GM18873 (cell line): ENCODE measurements around the gene NAXD.

Experiments used
- ATAC-seq: cut with Tn5 transposase; IDR thresholded peaks from one replicate; pipeline ENCODE4 v1.9.1; 2021; ENCODE audit warnings: mild to moderate bottlenecking, moderate library complexity, moderate number of reproducible peaks; ENCODE audit not compliant: unreplicated experiment, low FRiP score

The NAXD gene

GRCh38 chr13:110685305-110686020, 70.1 kb downstream of the NAXD start:
- ATAC-seq = no peak

DNA sequence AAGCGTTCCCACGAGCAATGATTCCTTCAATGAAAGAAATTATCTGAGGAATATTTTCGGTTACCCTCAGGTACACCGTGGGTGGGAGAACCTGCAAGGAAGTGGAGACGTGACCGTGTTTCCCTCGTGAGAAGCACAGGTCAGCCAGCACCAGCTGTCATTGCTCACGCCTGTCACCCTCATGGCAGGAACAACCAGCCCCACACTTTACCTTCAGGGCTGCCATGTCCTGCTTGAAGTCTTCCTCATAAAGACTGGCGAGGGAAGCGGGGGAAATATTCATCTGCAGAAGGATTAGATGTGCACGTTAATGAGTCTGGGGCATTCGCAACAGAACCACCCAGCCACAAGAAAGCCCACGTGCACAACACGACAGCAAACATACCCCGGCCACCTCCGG, 72.4 kb downstream of the NAXD start:
- no peak for ATAC-seq

- no peak for ATAC-seq
These were observed 73.7 kb downstream of the NAXD start for GRCh38 chr13:110689041-110689440.
